Ureter (tissue), 1 donor: ENCODE measurements around the gene TMEM242. TPM values are rescaled to one million over a fixed set of nuclear protein-coding genes. Genes with fewer than 3 reads are reported as not detected.

Experiments used
- DNase-seq: peaks from one replicate; pipeline ENCODE4 v3.0.0-alpha.2; 2020; ENCODE audit warnings: low spot score
- total RNA-seq: library from RNA; stranded (reverse); gene quantifications from one replicate; pipeline ENCODE4 v1.2.4, GENCODE V29; 2023
- donor health status: DM: yes; HTN: yes; CAD: no.

TMEM242 gene
- total RNA-seq, 1 donor from 2014 or later, result 12.9 TPM

DNA sequence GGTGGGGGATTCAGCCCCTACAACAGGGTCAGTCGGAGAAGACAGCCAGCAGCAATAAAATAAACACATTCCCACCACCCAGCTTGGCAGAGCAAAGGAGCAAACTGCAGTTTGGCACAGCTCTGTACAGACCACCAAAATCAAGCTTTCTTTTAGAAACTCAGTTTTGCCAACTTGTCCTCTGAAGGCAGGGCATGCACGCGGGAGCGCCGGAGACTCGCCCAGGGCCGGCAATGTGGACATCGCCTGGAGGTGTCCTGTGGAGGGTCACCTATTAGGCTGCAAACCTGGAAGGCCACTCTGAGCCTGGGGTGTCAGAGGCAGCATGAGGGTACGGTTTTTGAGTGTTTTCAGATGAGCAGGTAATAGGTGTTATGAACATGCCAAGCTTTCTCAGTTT lies 34.7 kb downstream of the TMEM242 start:
- no peak for DNase-seq

DNA sequence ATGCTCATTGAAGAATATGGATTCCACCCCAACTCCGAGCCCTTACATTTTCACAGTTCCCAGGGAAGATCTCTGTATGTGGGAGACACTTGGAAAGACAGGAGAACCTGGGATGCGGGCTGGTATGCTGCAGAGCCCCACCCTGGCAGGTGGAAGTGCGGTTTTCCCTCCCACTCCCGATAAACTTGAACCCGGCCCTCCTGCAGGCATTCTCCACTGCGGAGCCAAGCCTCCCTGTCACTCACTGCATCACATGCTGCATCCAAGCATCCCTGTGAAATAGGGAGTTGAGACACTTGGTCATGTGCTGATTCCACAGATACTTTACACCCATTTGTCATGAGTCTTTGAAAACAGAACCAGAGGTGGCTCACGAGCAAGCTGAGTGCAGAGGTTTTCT lies 35.4 kb downstream of the TMEM242 start:
- DNase-seq, result no peak

DNA sequence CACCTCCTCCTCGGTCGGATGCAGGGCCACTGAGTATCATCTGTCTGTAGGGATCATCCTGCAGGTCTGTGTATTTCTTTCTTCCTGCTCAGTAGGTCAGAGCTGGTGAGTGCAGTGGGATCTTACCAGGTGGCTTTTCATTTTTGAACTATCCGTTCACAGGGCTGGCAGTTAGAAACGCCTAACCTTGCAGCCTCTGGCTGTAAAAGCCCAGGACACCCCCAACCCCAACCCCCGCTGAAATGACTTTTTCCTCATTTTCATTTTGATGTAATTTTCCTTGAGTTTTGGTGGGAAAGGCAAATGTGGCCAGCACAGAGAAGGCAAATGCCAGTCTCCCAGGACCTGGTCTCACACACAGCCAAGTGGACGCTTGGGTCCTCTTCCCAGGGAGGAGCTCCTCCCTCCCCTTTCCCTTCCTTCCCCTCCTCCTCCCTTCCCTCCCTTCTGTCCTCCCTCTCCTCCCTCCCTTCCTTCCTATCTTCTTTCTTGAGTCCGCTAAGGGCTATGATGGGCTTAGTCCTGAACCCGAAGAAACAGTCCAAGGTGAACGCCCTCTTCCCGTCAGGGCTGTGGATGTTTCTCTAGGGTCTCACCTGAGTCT lies 36.0 kb downstream of the TMEM242 start:
- DNase-seq, result no peak

DNA sequence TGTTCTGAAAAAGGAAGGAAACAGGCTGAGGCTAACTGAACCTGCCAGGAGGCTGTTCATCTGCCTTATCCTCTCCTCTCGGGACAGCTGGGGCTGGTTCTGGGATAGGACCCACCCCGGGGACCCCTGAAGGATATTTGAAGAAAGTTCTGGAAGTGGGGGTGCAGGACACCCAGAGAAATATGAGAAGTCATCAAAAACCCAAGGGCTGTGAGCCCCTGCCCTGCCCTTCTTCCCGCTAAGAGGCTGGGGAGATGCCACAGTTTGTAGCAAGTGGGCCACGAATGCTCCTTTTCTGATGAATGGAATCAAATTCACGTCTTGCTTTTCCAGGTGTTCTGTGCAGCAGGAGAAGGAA lies 37.9 kb downstream of the TMEM242 start:
- DNase-seq, result no peak

DNA sequence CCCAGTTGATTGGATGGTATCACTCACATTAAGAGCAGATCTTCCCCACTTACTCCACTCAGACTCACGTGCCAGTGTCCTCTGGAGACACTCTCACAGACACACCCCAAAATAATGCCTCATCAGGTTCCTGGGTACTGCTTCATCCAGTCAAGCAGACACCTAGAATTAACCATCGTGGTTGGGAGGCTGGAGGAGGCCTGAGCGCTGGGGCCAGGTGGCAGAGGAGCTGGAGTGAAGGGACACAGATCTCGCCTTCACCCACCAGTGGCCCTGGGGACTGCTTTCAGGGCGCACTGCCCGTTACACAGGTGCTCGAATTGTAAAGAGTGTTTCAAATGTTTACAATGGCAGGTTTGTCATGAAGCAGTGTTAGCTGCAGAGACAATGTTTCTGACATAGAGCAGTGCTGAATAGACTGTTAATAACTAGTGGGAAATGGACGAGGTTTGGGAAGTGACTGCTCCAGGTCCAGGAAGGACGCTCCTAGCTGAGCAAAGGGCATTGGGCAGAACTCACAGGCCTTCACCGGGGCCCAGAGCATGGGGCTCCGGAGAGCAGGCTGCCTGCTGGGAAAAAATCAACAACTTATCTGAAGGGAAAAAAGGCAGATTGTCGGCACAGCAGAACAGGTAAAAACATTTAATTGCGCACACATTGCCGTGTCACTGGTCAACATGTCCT lies 38.4 kb downstream of the TMEM242 start:
- no peak for DNase-seq

DNA sequence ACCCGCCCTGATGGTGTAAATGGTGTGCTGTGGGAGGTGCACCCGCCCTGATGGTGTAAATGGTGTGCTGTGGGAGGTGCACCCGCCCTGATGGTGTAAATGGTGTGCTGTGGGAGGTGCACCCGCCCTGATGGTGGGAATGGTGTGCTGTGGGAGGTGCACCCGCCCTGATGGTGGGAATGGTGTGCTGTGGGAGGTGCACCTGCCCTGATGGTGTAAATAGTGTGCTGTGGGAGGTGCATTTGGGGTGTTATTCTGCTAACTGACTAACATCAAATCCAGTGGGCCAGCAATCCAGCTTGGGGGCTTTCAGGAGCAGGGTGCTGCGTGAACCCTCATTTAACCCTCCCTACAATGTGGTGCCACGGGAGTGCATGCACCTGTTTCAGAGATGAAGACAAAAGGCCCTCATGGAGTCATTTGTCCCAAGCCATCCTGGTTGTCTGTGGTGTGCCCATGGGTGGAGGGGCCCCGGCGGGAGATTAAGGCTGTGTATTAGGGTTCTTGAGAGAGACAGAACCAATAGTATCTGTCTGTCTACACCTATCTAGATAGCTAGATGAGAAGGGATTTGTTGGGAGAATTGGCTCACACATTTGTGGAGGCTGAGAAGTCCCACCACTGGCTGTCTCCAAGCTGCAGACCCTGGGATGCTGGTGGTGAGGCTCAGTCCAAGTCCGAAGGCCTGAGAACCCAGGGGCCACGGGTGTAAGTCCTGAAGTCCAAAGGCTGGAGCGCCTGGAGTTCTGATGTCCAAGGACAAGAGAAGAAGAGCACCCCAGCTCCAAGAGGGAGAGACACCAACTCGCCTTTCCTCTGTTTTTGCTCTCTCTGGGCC lies 39.2 kb downstream of the TMEM242 start:
- no peak for DNase-seq

DNA sequence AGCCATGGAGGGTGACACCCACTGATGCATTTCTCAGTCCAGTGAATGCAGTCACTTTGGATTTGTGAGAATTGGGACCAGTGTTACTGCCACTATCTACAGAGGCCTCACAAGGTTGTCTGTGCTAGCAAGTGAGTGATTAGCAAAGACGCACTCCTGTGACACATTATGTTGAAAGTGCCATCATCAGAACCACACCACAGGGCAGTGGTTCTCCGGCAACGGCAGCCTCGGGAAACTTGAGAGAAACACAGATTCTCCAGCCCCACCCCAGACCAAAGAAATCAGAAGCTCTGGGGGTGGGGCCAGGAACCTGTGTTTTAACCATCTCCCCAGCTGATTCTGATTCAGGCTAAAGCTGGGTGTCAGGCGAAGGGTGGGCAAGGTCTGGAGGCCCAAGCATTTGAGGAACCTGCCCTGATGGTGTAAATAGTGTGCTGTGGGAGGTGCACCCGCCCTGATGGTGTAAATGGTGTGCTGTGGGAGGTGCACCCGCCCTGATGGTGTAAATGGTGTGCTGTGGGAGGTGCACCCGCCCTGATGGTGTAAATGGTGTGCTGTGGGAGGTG lies 39.9 kb downstream of the TMEM242 start:
- DNase-seq, result no peak

DNA sequence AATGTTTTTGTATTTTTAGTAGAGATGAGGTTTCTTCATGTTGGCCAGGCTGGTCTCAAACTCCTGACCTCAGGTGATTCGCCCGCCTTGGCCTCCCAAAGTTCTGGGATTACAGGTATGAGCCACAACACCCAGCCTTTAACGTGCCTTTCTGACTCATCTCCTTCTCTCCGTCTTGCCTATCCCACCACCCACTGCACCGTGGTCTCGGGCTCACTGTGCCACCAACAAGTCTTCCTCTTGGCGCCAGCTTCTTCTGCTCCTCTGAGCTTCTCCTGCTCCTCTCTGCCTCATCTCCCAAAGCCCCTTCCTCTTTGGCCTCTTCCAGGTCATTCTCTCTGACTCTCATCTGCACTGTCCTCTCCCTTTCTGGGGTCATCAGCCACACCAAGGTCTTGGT lies 41.0 kb downstream of the TMEM242 start:
- no peak for DNase-seq

DNA sequence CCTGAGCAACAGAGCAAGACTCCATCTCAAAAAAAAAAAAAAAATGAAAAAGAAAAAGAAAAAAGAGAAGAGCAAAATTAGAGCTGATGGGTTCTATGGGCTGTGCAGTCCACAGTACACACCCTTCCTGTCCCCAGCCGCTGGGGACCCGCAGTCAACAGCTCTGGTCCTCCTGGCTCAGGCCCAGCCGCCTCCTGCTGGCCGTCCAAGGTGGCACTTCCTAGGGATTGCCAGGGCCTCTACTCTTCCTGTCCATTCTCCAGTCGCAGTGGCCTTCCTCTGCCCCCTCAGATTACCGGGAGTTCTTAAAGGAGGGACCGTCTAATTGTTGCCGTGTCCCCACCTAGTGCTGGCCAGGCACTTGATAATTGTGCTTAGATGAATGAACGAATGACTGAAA lies 41.7 kb downstream of the TMEM242 start:
- DNase-seq, result peak; percentile 60

DNA sequence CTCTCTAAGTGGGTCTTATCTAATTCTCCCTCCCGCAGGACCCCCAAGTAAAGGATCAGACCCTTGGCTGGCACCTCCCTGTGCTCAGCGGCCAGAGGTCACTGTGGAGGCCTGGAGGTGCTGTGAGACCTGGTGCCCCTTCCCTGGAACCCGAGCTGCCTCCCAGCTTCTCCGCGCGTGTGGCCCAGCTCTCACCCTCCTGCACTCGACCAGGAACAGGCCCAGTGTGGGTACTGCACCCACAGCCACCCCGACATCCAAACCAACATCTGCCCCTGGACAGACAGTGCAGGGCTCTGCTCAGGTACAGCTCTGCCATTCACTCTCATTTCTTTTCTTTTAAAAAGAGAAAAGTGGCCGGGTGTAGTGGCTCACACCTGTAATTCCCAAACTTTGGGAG lies 42.4 kb downstream of the TMEM242 start:
- no peak for DNase-seq

DNA sequence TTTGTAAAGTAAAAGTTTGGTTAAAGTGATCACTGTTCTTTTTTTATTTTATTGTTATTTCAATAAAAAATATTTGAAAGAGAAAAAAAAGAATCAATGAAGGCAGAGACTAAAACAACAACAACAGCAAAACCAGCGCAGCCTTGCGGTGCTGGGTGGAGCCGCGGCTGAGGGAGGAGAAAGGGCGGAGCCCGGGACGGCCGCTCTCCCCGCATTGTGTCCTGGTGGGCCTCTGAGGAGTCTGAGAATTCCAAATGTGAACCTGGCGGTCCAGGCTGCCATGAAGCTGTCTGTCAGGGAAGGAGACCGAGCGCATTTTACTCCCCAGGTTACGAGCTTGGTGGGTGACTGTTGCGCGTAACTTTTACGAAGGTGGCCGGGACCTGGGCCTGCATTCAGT lies 43.2 kb downstream of the TMEM242 start:
- DNase-seq, result no peak

DNA sequence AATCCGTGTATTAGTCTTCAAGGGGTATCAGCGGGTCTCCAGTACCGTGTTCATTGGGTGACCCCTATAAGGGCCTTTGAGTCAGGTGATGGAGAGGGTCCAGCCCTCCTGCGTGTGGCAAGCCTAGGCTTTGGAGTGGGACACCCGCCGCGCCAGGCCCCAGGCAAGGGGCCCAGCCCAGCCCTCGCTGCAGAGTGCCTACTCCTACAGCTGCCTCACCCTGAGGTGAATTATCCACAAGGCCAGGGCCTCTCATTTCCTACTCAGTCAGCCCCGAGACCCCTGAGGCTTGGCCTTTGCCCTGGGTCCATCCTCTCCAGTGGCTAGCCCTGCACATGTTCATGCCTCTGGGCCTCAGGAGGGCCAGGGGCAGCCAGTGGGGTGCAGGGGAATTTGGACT lies 45.1 kb downstream of the TMEM242 start:
- DNase-seq, result no peak

DNA sequence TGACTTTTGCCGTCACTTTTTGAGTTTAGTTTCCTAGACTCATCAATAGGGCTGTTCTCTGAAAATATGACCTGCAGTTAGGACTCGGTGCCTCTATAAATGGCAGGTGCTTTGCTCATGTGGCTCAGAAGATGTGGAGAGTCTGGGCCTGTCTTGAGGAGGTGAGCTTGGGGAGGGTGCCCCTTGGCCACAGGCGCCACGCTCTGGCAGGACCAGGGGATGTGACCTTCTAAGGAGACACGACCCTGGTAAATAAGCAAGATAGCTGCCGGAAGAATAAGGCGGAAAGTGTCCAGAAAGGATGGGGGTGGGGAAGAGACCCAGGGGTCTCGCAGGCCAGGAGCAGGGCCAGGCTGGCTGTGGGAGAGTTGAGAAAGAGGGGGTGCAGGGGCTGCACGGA lies 46.6 kb downstream of the TMEM242 start:
- no peak for DNase-seq

DNA sequence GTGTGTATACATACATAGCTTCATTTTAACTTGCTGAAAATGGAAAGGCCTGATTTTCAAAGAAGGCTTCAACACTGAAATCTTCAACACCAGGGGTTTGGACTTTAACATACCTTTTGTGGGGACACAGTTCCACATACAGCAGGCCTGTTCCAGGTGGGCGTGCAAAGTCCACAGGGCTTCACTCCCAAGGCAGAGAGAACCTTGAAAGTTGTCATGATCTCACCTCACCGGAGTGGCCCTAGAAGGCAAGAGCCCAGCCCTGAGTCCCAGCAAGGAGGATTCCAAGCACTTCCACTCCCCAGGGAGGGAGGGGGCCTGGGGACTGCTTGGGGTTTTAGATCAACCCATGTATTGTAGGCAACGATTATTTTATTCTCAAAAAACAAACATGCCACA lies 47.2 kb downstream of the TMEM242 start:
- no peak for DNase-seq

DNA sequence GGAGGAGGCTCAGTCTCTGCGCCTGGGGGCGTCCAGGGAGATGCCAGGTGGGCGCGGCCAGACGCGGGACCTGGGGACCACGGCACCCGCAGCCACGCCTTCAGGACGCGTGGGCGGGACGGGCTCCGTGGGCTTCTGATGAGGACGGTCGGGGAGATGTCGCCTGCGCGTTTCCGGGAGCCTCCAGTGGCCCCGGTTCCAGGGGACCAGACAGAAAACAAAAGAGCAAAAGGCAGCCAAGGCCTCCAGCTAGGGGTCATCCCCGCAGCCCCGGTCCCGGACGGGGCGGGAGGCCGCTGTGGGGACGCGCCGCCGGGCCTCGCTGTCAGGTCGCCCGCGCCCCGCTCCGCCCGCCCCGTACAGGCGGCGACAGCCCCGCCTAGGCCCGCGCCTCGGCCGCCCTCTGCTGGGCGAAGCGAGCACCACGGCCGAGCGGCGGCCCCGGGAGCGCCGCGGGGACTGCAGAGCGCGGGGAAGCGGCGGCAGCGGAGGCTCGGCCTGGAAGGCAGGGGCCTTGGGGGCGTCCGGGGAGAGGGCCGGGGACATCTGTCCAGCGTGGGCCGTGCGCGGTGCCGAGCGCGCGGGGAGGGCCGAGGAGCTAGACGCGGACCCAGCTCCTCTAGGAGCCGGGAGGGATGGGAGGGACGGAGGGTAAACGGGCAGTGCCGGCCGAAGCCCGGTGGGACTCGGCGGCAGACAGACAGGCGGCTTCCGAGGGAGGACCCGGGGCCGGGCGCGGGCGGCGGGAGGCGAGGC lies 48.7 kb downstream of the TMEM242 start:
- DNase-seq, result peak; percentile 82

DNA sequence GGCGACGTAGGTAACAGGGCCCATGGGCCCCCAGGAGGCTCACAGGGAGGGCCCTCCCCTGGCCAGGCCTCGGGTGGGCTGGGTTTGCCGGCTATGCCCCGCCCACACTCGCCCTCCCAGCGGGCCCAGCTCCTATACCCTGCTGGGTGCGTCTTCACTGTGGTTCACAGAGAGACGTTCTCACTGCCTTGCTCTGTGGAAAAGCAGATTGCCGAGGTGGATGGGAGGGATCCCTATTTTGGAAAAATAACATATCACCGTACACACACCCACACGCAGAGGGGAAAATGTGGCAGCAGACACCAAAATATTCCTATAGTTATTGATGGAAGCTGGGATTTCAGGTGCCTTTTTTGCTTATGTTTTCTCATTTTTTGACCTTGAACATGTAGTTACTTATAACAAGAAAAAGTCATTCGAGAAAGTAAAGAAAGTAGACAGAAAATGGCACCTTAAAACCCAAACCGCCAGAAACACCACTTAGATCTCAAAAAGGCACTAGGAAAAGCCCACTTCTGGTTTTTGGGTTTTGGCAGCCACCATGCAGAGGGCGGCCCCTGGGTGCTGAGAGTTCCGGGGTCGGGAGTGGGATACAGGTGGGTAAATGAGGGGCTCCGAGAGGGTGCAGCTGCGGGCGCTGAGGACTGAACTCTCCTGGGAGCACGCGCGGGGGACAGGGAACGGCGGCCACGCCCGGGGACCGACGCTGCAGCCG lies 49.4 kb downstream of the TMEM242 start:
- DNase-seq, result no peak

DNA sequence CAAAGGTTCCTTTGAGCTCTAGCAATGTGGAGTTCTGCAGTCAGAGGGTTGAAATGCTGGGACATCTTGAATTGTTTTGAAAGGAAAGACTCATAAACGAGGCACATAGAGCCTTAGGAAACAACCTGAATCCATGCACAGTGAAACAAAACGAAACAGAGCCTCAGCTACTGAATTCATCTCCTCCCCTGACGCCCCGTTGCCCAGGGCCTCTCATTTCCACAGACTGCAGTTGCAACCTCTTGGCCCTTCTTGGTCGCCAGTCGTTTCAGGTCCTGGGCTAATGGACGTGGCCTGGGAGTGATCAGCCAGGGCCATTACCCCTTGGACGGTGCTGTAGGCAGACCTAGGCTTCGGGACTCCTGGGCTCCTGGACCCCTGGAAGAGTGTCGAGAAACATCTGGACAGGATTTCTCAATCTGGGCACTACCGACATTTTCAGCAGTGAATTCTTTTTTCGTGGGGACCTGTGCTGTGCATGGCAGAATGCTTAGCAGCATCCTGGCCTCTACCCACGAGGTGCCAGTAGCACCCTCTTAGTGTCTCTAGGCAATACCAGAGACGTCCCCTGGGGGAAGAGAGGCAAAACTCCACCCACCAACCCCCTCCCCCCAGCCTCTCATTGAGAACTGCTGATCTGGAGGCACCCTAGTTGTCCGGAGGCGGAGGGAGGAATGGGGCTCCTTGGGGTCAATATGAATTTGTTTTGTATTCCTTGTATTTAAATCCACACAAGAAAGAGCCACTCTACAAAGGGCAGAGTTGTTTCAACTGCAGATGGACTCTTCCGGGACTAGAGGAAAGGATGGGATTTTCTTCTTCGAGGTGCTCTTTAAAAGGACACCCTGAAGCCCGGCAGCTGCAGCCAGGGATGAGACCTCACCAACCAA lies 50.2 kb downstream of the TMEM242 start:
- no peak for DNase-seq

DNA sequence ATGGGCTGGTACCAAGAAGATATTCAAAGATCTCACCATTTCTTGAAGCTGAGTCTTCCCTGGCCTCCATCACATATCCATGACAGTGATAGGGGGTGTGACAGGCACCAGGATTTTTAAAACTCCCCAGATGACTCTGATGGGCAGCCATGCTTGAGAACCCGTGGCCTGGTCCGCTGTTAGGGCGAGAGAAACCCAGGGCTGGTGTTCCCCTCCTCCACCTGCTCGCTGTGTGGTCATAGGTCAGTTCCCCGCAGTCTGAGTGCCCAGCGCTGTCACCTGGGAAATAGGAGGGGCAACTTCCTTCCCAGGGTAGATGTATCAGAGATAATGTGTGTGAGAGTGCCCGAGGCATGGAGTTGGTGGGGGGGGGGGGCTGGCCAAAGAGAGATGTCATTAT lies 50.9 kb downstream of the TMEM242 start:
- DNase-seq, result no peak

DNA sequence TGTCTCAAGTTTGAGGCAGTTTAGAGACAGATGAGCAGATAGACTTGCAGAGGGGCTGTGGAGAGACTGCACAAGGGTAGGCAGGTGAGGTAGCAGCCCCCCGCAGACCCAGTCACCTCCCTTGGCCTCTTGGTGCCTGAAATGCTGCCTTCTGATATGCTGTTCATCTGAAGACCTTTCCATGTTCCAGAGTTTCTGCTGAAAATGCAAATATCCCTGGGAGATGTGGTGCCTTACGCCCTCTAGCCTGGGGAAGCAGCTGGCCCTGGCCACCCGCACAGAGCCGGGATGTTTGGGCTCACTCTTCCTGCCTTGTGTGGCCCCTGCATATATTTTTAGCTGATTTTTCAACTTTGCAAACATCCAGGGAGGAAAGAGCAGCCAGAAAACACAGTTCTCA lies 51.4 kb downstream of the TMEM242 start:
- no peak for DNase-seq

DNA sequence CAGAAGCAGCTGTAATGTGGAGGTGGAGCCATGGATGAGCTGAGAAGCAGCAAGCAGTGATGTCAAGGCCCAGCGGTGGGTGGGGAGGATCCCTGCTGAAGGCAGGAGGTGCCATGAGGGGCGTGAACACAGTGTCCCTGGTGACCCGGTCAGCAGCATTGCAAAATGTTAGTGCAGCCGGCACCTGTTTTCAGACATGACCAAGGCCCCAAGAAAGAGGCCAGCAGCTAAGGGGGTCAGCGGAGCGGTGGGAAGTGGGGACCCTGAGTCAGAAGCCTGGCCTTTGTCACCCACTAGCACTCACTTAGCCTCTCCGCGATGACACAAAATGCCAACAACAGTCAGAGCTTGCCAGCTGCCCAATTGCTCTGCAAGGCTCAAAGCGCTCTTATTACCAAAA lies 51.9 kb downstream of the TMEM242 start:
- no peak for DNase-seq
